Peyer's patch (tissue), 4 donors: ENCODE data around the gene WNT10A.

Experiments
- POLR2A ChIP-seq, 2 donors: fragments of 450-650 bp; IDR thresholded peaks; one replicate each; pipeline ENCODE4 v1.5.1; 2017; ENCODE audit warnings: antibody characterized with exemption in 2 of 2, mild to moderate bottlenecking in 2 of 2, moderate library complexity in 2 of 2
- TF ChIP-seq, protein P1 (sequence below), 6 experiments: fragments of 450-650 bp in 4 of 6; fragments of 200-600 bp in 2 of 6; sonication (generic) in 1 of 6; IDR thresholded peaks; one replicate each; pipeline ENCODE4 v1.5.1; 2017 to 2019; ENCODE audit warnings: antibody characterized with exemption in 6 of 6, mild to moderate bottlenecking in 3 of 6, moderate library complexity in 1 of 6

DNA sequence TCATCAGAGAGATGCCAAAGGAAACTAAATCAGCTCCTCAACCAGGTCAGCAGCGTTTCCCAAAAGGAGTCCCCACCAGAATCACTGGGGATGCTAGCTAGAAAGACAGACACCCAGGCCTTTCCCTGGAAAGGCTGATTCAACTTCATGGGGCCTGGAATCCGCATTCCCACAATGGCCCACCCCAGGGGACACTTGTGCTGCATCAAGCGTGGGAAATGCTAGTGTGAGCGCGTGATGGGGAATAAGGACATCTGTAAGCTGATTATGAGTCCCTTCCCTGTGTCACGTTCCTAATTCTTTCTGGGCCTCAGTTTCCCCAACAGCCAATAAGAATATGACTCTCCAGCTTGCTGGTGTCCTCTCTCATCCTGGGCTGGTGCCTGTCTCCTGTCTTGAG lies 2.2 kb upstream of the WNT10A start:
- TF ChIP-seq, protein P1, sequence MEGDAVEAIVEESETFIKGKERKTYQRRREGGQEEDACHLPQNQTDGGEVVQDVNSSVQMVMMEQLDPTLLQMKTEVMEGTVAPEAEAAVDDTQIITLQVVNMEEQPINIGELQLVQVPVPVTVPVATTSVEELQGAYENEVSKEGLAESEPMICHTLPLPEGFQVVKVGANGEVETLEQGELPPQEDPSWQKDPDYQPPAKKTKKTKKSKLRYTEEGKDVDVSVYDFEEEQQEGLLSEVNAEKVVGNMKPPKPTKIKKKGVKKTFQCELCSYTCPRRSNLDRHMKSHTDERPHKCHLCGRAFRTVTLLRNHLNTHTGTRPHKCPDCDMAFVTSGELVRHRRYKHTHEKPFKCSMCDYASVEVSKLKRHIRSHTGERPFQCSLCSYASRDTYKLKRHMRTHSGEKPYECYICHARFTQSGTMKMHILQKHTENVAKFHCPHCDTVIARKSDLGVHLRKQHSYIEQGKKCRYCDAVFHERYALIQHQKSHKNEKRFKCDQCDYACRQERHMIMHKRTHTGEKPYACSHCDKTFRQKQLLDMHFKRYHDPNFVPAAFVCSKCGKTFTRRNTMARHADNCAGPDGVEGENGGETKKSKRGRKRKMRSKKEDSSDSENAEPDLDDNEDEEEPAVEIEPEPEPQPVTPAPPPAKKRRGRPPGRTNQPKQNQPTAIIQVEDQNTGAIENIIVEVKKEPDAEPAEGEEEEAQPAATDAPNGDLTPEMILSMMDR (IDR thresholded peaks at IDR 0.05) = no peak
- TF ChIP-seq POLR2A (IDR thresholded peaks at IDR 0.05) = no peak
